CD4-positive, alpha-beta T cell (primary cell): ENCODE results near the gene LRP1B. TPM values are rescaled to one million over a fixed set of nuclear protein-coding genes. Genes with fewer than 3 reads are reported as not detected.

ENCODE experiments used
- ATAC-seq: fragments of 200-7000 bp; cut with Tn5 transposase; one replicate; pipeline ENCODE4 v1.10.0; 2022; ENCODE audit warnings: mild to moderate bottlenecking; ENCODE audit not compliant: poor library complexity
- CTCF ChIA-PET: fragments of 350-600 bp; sonication (Branson Sonifier 250); formaldehyde crosslinking; loops from one replicate; lab custom pipeline; 2021; ENCODE audit warnings: antibody characterized with exemption, inconsistent platforms; lab: Charles Lee
- POLR2A ChIA-PET: fragments of 350-600 bp; sonication (Branson Sonifier 250); formaldehyde crosslinking; loops from one replicate; lab custom pipeline; 2021; ENCODE audit warnings: antibody characterized with exemption, inconsistent platforms; lab: Charles Lee
- DNase-seq, 14 experiments: peaks; one replicate each; pipeline ENCODE4 v3.0.0-alpha.2; 2013 to 2020; ENCODE audit warnings: mixed read lengths in 2 of 14
- H3K27ac ChIP-seq, 2 donors: one replicate each; pipeline versions ENCODE4 v1.5.1 to v1.7.0; 2013; ENCODE audit warnings: low read length in 2 of 2, low read depth in 1 of 2, mild to moderate bottlenecking in 1 of 2
- H3K27me3 ChIP-seq, 2 experiments: 1 replicate in 1 of 2; 2 replicates in 1 of 2; pipeline versions ENCODE4 v1.6.1 to v1.7.0; 2013; ENCODE audit warnings: low read length in 2 of 2, control low read depth in 1 of 2, mild to moderate bottlenecking in 1 of 2, moderate library complexity in 1 of 2; ENCODE audit not compliant: insufficient read depth in 2 of 2, control insufficient read depth in 1 of 2
- H3K36me3 ChIP-seq: one replicate; pipeline ENCODE4 v1.6.1; 2013; ENCODE audit warnings: low read length, control low read depth; ENCODE audit not compliant: insufficient read depth
- H3K4me1 ChIP-seq: one replicate; pipeline ENCODE4 v1.6.1; 2013; ENCODE audit warnings: low read length, control low read depth; ENCODE audit not compliant: insufficient read depth
- H3K4me3 ChIP-seq: one replicate; pipeline ENCODE4 v1.5.1; 2013; ENCODE audit warnings: mild to moderate bottlenecking, low read length, moderate library complexity
- H3K9me3 ChIP-seq, 2 experiments: 1 replicate in 1 of 2; 2 replicates in 1 of 2; pipeline versions ENCODE4 v1.6.1 to v1.7.0; 2013; ENCODE audit warnings: low read length in 2 of 2, mild to moderate bottlenecking in 2 of 2, control low read depth in 1 of 2, moderate library complexity in 1 of 2; ENCODE audit not compliant: control insufficient read depth in 1 of 2, insufficient read depth in 1 of 2
- H3K27ac Mint-ChIP-seq: one replicate; pipeline ENCODE4 v1.8.0; 2020; ENCODE audit warnings: mixed read lengths
- H3K27me3 Mint-ChIP-seq: one replicate; pipeline ENCODE4 v1.8.0; 2021; ENCODE audit warnings: mixed read lengths
- H3K36me3 Mint-ChIP-seq: one replicate; pipeline ENCODE4 v1.8.0; 2021; ENCODE audit warnings: low read depth, mixed read lengths
- H3K4me1 Mint-ChIP-seq: one replicate; pipeline ENCODE4 v1.8.0; 2021; ENCODE audit warnings: low read depth, mixed read lengths
- H3K4me3 Mint-ChIP-seq: one replicate; pipeline ENCODE4 v1.8.0; 2020; ENCODE audit warnings: mild to moderate bottlenecking, mixed read lengths
- H3K9me3 Mint-ChIP-seq: one replicate; pipeline ENCODE4 v1.8.0; 2020; ENCODE audit warnings: mixed read lengths
- intact Hi-C, 2 experiments: fragments of 100-400 bp; cut with DNase I in 1 of 2; cut with micrococcal nuclease in 1 of 2; formaldehyde crosslinking; loops; one replicate each; pipeline versions ENCODE4 v1.15.1 to v1.9.0; 2023 to 2025; cut with DNase I, micrococcal nuclease
- total RNA-seq, 174 experiments: library from RNA in 2 of 174; stranded (reverse) in 2 of 174; gene quantifications; one replicate each; pipeline ENCODE4 v1.2.3 and lab custom pipeline; 2021 to 2026
- TF ChIP-seq, protein P1 (sequence below): fragments of 200-600 bp; IDR thresholded peaks from one replicate; pipeline ENCODE4 v1.8.0; 2022; ENCODE audit warnings: antibody characterized with exemption, mild to moderate bottlenecking

LRP1B gene
- total RNA-seq, 2 experiments from 2014 or later: not detected

- Histone ChIP-seq H3K4me3 (no peak overlapping the region), H3K4me1 (no peaks in the 10 kb centered on the region), H3K27ac (no peak overlapping the region), H3K27me3 (no peaks in the 10 kb centered on the region), H3K9me3 (peaks cover 0 to 4% of the 10 kb centered on the region in 2 experiments), H3K36me3 (no peaks in the 10 kb centered on the region)
- ChIA-PET CTCF (no interaction called here), POLR2A (no interaction called here)
- Mint-ChIP-seq H3K9me3 (peaks cover 5% of the 10 kb centered on the region), H3K4me3 (no peak overlapping the region), H3K27ac (no peak overlapping the region), H3K27me3 (no peaks in the 10 kb centered on the region), H3K4me1 (no peaks in the 10 kb centered on the region), H3K36me3 (no peaks in the 10 kb centered on the region)
- DNase-seq (no peak), ATAC-seq (no peak)
- TF ChIP-seq, protein P1, sequence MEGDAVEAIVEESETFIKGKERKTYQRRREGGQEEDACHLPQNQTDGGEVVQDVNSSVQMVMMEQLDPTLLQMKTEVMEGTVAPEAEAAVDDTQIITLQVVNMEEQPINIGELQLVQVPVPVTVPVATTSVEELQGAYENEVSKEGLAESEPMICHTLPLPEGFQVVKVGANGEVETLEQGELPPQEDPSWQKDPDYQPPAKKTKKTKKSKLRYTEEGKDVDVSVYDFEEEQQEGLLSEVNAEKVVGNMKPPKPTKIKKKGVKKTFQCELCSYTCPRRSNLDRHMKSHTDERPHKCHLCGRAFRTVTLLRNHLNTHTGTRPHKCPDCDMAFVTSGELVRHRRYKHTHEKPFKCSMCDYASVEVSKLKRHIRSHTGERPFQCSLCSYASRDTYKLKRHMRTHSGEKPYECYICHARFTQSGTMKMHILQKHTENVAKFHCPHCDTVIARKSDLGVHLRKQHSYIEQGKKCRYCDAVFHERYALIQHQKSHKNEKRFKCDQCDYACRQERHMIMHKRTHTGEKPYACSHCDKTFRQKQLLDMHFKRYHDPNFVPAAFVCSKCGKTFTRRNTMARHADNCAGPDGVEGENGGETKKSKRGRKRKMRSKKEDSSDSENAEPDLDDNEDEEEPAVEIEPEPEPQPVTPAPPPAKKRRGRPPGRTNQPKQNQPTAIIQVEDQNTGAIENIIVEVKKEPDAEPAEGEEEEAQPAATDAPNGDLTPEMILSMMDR: no peak
- intact Hi-C loops: no loop called here
These were observed 1434.4 kb downstream of the LRP1B start for GRCh38 chr2:140696449-140696848.

- Mint-ChIP-seq H3K27ac (no peak overlapping the region), H3K9me3 (peaks cover 7% of the 10 kb centered on the region), H3K36me3 (no peaks in the 10 kb centered on the region), H3K27me3 (no peaks in the 10 kb centered on the region), H3K4me1 (no peaks in the 10 kb centered on the region), H3K4me3 (no peak overlapping the region)
- no peak overlapping the region for H3K4me3 ChIP-seq
- TF ChIP-seq, protein P1: no peak
- H3K4me1 ChIP-seq: no peaks in the 10 kb centered on the region
- CTCF ChIA-PET: no interaction called here
- no peaks in the 10 kb centered on the region for H3K36me3 ChIP-seq
- POLR2A ChIA-PET: no interaction called here
- H3K9me3 ChIP-seq: peaks cover 0 to 4% of the 10 kb centered on the region in 2 experiments
- no peaks in the 10 kb centered on the region for H3K27me3 ChIP-seq
- H3K27ac ChIP-seq: no peak overlapping the region
- intact Hi-C loops: no loop called here
- ATAC-seq (no peak), DNase-seq (no peak)
These were observed 1435.7 kb downstream of the LRP1B start for GRCh38 chr2:140695155-140695554.

DNA sequence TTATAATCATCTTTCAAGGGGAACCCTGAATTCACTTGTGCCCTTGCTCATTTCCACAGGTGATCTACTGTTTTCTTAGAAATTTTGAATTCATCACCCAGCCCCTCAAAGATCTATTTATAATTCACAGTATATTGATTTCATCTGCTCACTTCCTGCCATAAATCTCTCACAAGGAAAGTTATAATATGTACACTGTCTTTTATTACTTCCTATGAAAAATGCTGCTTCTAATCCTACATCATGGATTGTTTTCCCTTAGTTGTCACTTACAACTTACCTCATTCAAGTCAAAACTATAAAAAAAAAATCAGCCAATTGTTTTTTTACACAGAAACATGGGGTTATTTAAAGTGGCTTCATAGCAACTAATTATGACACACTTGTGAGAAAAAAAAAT is 1443.0 kb downstream of the LRP1B start:
- Histone ChIP-seq H3K27ac (no peak overlapping the region), H3K4me1 (no peaks in the 10 kb centered on the region), H3K9me3 (peaks cover 0 to 5% of the 10 kb centered on the region in 2 experiments), H3K27me3 (no peaks in the 10 kb centered on the region), H3K4me3 (no peak overlapping the region), H3K36me3 (no peaks in the 10 kb centered on the region)
- H3K4me3 Mint-ChIP-seq: no peak overlapping the region
- TF ChIP-seq, protein P1: no peak
- no peaks in the 10 kb centered on the region for H3K36me3 Mint-ChIP-seq
- ATAC-seq: no peak
- peaks cover 4% of the 10 kb centered on the region for H3K9me3 Mint-ChIP-seq
- H3K27ac Mint-ChIP-seq: no peak overlapping the region
- DNase-seq: no peak
- intact Hi-C loops: no loop called here
- ChIA-PET POLR2A (no interaction called here), CTCF (no interaction called here)
- H3K27me3 Mint-ChIP-seq: no peaks in the 10 kb centered on the region
- no peaks in the 10 kb centered on the region for H3K4me1 Mint-ChIP-seq
